T-helper 2 cell treated with Interferon-gamma antibody and Interleukin-4, amounts not matched to agents 5 μg/mL and 100 μg/mL, for 36 hours (primary cell): ENCODE measurements around the gene AFDN.
"Not testable (repeated sequence)": the region's sequence is repeated elsewhere in the genome, so short reads cannot be mapped to it uniquely, and the experiment has no call there.

Source experiments
- DNase-seq: peaks from one replicate; pipeline ENCODE4 v3.0.0; 2021; ENCODE audit warnings: low spot score
- H3K27ac Mint-ChIP-seq: one replicate; pipeline ENCODE4 v1.8.0; 2021; ENCODE audit warnings: mild to moderate bottlenecking, mixed read lengths
- H3K27me3 Mint-ChIP-seq: one replicate; pipeline ENCODE4 v1.8.0; 2021; ENCODE audit warnings: low read depth, mixed read lengths
- H3K36me3 Mint-ChIP-seq: one replicate; pipeline ENCODE4 v1.8.0; 2021; ENCODE audit warnings: low read depth, mixed read lengths
- H3K4me1 Mint-ChIP-seq: one replicate; pipeline ENCODE4 v1.8.0; 2021; ENCODE audit warnings: low read depth, mixed read lengths
- H3K4me3 Mint-ChIP-seq: one replicate; pipeline ENCODE4 v1.8.0; 2022; ENCODE audit warnings: mild to moderate bottlenecking, moderate library complexity, mixed read lengths
- H3K9me3 Mint-ChIP-seq: one replicate; pipeline ENCODE4 v1.8.0; 2021; ENCODE audit warnings: mixed read lengths

Gene AFDN

DNA sequence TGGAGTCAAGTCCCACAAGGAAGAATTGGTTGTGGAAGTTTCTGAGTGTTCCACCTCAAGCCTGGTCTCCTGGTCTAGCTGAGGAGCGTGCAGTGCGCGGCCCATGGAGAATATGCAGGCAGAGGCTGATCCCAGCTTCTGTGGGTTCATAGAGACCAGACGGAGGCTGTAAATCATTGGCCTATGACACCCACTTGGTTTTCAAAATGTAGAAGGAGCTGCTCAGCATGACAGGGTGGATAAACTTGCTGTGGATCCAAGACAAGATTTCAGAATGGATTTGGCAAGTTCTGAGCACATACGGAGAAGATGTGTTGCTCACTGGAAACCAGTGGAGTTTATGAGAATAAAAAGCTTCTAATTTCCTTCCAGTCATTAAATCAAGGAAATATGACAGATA lies 171.5 kb downstream of the AFDN start:
- Mint-ChIP-seq H3K4me3 (no peak overlapping the region), H3K27ac (no peak overlapping the region), H3K4me1 (peaks cover 2% of the 10 kb centered on the region), H3K9me3 (no peaks in the 10 kb centered on the region), H3K27me3 (no peaks in the 10 kb centered on the region), H3K36me3 (no peaks in the 10 kb centered on the region)
- DNase-seq: no peak

DNA sequence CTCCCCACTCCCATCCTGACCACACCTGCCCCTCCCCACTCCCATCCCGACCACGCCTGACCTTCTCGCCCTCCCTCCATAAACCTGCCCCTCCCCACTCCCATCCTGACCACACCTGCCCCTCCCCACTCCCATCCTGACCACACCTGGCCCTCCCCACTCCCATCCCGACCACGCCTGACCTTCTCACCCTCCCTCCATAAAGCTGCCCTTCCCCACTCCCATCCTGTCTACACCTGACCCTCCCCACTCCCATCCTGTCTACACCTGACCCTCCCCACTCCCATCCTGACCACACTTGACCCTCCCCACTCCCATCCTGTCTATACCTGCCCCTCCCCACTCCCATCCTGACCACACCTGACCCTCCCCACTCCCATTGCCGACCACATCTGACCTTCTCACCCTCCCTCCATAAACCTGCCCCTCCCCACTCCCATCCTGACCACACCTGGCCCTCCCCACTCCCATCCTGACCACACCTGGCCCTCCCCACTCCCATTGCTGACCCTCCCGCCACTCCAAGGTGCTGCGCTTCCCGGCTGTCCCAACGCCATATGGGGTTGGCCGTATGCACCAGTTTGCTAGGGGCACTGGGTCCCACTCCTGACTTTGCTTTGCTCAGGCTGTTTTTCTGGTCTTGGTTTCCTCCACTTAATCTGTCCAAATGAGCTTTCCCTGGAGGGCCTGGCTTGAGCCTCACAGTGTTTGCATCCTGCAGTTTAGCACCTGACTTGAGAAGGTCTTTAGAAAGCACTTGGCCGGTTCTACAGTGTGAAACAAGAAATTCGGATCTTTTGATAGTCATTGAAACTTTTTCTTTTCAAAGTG lies 173.7 kb downstream of the AFDN start:
- Mint-ChIP-seq H3K27me3 (no peaks in the 10 kb centered on the region), H3K4me3 (no peak overlapping the region), H3K4me1 (peaks cover 3% of the 10 kb centered on the region), H3K27ac (no peak overlapping the region), H3K36me3 (no peaks in the 10 kb centered on the region), H3K9me3 (no peaks in the 10 kb centered on the region)
- no peak for DNase-seq

DNA sequence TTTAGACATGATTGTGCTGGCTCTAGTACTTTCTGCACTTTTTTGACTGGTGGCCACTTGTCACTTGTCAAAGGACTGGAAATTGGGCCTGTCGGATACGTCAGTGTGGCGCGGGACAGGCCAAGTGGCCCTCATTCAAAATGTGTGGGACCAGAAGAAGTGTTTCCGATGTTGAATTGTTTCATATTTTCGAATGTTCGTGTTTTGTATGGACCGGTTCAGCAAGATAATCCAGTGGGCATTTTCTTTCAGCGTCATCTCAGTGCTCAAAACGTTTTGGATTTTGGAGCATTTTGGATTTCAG lies 174.3 kb downstream of the AFDN start:
- H3K4me3 Mint-ChIP-seq: no peak overlapping the region
- H3K9me3 Mint-ChIP-seq: no peaks in the 10 kb centered on the region
- H3K36me3 Mint-ChIP-seq: no peaks in the 10 kb centered on the region
- no peaks in the 10 kb centered on the region for H3K27me3 Mint-ChIP-seq
- DNase-seq: no peak
- H3K27ac Mint-ChIP-seq: no peak overlapping the region
- peaks cover 3% of the 10 kb centered on the region for H3K4me1 Mint-ChIP-seq

DNA sequence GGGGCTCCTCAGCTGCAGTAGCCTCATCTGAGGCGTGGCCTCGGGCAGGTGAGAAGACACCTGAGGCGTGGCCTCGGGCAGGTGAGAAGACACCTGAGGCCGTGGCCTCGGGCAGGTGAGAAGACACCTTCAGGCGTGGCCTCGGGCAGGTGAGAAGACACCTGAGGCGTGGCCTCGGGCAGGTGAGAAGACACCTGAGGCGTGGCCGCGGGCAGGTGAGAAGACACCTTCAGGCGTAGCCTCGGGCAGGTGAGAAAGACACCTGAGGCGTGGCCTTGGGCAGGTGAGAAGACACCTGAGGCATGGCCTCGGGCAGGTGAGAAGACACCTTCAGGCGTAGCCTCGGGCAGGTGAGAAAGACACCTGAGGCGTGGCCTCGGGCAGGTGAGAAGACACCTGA lies 174.8 kb downstream of the AFDN start:
- DNase-seq, H3K9me3 Mint-ChIP-seq, H3K36me3 Mint-ChIP-seq, H3K4me1 Mint-ChIP-seq, H3K27ac Mint-ChIP-seq, H3K27me3 Mint-ChIP-seq, H3K4me3 Mint-ChIP-seq: not testable (repeated sequence)

DNA sequence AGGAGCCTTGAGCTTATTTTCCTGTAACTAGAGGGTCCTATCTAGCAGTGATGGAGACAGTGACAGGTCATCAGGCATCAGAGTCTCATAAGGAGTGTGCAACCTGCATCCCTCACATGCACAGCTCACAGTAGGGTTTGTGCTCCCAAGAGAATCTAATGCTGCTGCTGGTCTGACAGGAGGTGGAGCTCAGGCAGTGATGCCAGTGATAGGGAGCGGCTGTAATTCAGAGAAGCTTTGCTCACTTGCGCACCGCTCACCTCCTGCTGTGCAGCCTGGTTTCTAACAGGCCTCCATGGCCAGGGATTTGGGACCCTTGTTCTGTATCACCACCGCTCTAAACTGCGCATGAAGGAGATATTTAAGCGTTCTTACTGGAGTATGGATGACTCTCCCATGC lies 176.1 kb downstream of the AFDN start:
- Mint-ChIP-seq H3K27ac (no peak overlapping the region), H3K27me3 (no peaks in the 10 kb centered on the region), H3K36me3 (no peaks in the 10 kb centered on the region), H3K4me3 (no peak overlapping the region), H3K9me3 (no peaks in the 10 kb centered on the region), H3K4me1 (peaks cover 3% of the 10 kb centered on the region)
- no peak for DNase-seq

DNA sequence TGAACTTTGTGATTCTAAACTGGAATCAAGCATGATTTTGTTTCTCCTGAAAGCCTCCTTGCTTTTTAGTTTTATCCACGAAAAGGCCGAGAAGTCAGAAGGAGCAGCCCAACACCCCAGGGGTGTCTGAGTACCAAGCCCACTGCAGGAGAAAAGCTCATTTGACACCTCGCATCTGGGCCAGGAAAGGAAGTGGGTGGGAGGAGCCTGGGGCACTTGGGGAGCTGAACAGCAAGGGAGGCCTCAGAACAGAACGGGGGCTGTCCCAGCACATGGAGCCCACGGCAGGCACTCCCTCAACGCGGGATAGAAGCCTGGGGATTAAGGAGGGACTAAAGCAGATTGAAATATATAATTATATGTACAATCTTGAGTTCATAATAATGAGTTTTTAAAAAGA lies 177.3 kb downstream of the AFDN start:
- no peaks in the 10 kb centered on the region for H3K36me3 Mint-ChIP-seq
- H3K27me3 Mint-ChIP-seq: no peaks in the 10 kb centered on the region
- peaks cover 3% of the 10 kb centered on the region for H3K4me1 Mint-ChIP-seq
- H3K4me3 Mint-ChIP-seq: no peak overlapping the region
- H3K9me3 Mint-ChIP-seq: peaks cover 3% of the 10 kb centered on the region
- H3K27ac Mint-ChIP-seq: no peak overlapping the region
- no peak for DNase-seq

DNA sequence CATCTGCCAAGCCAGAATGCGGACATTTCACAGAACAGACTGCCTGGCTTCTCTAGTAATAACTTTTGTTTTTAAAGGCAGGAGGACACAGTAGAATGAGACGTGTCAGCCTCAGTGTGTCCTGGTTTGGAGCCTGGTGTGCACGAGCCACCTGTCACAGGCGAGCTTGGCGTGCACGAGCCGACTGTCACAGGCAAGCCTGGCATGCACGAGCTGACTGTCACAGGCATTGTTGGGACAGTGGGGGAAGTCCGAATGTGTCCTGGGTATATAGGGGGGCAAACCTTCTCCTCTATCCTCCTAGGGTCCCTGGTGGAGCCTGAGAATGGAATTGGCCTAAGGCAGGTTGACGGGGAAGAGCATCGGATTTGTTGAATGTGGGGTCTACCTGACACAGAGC lies 178.2 kb downstream of the AFDN start:
- H3K36me3 Mint-ChIP-seq: no peaks in the 10 kb centered on the region
- peaks cover 11% of the 10 kb centered on the region for H3K9me3 Mint-ChIP-seq
- H3K4me3 Mint-ChIP-seq: no peak overlapping the region
- H3K27ac Mint-ChIP-seq: no peak overlapping the region
- DNase-seq: no peak
- H3K4me1 Mint-ChIP-seq: peaks cover 1% of the 10 kb centered on the region
- H3K27me3 Mint-ChIP-seq: no peaks in the 10 kb centered on the region

DNA sequence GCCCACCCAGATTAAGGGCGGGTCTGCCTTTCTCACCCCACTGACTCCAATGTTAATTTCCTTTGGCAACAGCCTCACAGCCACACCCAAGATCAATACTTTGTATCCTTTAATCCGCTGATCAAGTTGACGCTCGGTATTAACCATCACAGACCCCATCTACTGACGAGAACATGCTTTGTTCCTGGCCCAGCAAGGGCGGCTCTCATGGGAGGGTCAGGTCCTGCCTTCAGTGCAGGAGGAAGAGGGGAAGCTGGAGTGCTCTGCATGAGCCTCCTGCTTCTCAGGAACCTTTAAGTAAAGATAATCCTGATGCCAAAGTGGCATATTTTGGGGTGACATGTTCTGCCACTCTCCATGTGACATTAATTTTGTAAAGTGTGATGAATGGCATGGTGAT lies 179.1 kb downstream of the AFDN start:
- no peaks in the 10 kb centered on the region for H3K27me3 Mint-ChIP-seq
- peaks cover 17% of the 10 kb centered on the region for H3K9me3 Mint-ChIP-seq
- no peak for DNase-seq
- H3K4me3 Mint-ChIP-seq: no peak overlapping the region
- peaks cover 1% of the 10 kb centered on the region for H3K4me1 Mint-ChIP-seq
- no peak overlapping the region for H3K27ac Mint-ChIP-seq
- H3K36me3 Mint-ChIP-seq: no peaks in the 10 kb centered on the region

DNA sequence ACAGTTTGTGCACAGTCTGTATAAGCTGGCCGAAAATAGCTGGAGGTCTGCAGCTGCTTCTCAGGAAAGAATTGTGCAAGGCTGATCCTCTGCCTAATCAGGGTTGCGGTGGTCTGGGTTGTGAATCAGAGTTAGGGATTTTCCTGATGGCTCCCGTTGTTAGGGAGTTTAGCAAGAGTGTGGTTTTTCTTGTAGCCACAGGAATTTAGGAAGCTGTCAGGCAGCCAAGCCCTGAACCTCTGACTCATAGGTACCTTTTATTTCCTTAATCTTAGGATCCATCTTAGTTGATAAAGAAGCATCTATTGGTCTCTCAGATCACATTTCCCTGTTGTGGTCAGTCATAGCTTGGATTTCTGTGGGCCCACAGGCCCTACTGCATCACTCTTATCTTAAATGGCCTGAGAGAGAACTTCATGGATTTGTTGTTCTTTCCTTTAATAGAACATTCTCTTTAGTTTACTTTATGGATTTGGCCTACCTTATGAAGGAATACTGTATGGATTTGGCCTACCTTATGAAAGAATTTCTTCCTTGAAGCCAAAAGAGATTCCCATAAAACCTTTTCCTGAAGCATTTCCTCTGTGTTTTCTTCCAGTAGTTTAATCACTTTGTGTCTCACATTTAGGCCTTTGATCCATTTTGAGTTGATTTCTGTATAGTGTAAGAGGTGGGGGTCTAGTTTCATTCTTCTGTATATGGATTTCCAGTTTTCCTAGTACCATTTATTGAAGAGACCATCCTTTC lies 181.1 kb downstream of the AFDN start:
- no peaks in the 10 kb centered on the region for H3K36me3 Mint-ChIP-seq
- H3K9me3 Mint-ChIP-seq: peaks cover 32% of the 10 kb centered on the region
- no peak overlapping the region for H3K4me3 Mint-ChIP-seq
- H3K4me1 Mint-ChIP-seq: peaks cover 1% of the 10 kb centered on the region
- no peak for DNase-seq
- H3K27ac Mint-ChIP-seq: no peak overlapping the region
- no peaks in the 10 kb centered on the region for H3K27me3 Mint-ChIP-seq

DNA sequence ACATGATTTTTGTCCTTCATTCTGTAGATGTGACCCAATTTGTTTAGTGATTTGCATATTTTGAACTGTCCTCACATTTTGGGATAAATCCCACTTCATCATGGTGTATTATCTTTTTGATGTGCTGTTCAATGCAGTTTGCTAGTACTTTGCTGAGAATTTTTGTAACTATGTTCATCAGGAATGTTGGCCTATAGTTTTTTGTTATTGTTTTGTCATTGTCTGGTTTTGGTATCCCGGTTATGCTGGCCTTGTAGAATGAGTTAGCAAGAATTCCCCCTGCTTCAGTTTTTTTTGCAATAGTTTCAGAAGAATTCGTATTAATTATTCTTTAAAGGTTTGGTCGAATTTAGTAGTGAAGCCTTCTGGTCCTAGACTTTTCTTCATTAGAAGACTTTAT lies 182.6 kb downstream of the AFDN start:
- DNase-seq: no peak
- peaks cover 32% of the 10 kb centered on the region for H3K9me3 Mint-ChIP-seq

DNA sequence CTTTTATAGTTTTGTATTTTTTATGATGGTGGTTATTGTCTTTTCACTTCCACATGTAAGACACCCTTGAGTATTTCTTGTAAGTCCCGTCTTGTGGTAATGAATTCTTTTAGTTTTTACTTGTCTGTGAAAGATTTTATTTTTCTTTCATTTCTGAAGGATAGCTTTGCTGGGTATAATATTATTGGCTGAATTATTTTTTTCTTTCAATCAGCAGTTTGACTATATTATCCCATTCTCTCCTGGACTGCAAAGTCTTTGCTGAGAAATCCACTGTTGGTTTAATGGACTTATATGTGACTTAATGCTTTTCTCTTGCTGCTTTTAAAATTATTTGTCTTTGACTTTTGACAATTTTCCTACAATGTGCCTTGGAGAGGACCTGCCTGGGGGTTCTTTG lies 184.6 kb downstream of the AFDN start:
- no peak overlapping the region for H3K27ac Mint-ChIP-seq
- no peak for DNase-seq
- H3K27me3 Mint-ChIP-seq: no peaks in the 10 kb centered on the region
- peaks cover 32% of the 10 kb centered on the region for H3K9me3 Mint-ChIP-seq
- no peaks in the 10 kb centered on the region for H3K36me3 Mint-ChIP-seq
- H3K4me1 Mint-ChIP-seq: no peaks in the 10 kb centered on the region
- H3K4me3 Mint-ChIP-seq: no peak overlapping the region

More for the DNA sequence above, 182.6 kb downstream of the AFDN start:
- Mint-ChIP-seq H3K27me3 (no peaks in the 10 kb centered on the region), H3K4me3 (no peak overlapping the region), H3K4me1 (no peaks in the 10 kb centered on the region), H3K27ac (no peak overlapping the region), H3K36me3 (no peaks in the 10 kb centered on the region)

DNA sequence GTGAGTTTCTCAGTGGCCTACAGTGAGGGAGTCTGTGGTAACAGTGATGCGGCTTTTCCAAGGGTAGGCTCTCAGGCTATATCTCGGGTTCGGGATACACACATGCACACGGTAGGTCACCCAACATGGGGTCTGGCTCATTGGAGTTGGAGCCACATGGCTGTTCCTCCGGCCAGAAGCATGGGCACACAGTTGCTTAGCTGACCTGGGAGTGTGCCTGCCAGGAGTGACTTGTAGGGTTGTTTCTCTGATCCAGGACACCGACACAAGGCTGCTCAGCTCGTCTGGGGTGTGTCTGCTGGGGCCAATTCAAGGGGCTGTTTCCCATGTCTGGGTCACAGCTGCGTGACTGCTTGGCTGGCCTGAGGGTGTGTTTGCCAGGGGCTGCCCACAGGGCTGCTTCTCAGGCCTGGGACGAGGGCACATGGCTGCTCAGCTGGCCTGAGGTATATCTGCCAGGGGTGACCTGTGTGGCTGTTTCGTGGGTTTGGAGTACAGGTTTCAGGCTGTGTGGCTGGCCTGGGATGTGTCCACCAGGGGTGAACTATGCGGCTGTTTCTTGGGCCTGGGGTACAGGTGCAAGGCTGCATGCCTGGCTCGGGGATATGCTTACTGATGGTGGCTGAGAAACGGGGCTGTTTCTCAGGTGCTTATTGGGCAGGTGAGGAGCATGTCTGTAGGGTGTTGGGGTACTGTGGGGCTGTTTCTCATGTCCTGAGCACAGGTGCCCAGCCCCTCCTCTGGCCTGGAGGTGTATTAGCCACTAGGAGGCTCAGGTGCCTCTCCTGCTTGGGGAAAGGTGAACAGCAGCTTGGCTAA lies 185.9 kb downstream of the AFDN start:
- no peaks in the 10 kb centered on the region for H3K27me3 Mint-ChIP-seq
- no peaks in the 10 kb centered on the region for H3K36me3 Mint-ChIP-seq
- no peak overlapping the region for H3K4me3 Mint-ChIP-seq
- no peak for DNase-seq
- no peak overlapping the region for H3K27ac Mint-ChIP-seq
- H3K4me1 Mint-ChIP-seq: no peaks in the 10 kb centered on the region
- peaks cover 32% of the 10 kb centered on the region for H3K9me3 Mint-ChIP-seq

DNA sequence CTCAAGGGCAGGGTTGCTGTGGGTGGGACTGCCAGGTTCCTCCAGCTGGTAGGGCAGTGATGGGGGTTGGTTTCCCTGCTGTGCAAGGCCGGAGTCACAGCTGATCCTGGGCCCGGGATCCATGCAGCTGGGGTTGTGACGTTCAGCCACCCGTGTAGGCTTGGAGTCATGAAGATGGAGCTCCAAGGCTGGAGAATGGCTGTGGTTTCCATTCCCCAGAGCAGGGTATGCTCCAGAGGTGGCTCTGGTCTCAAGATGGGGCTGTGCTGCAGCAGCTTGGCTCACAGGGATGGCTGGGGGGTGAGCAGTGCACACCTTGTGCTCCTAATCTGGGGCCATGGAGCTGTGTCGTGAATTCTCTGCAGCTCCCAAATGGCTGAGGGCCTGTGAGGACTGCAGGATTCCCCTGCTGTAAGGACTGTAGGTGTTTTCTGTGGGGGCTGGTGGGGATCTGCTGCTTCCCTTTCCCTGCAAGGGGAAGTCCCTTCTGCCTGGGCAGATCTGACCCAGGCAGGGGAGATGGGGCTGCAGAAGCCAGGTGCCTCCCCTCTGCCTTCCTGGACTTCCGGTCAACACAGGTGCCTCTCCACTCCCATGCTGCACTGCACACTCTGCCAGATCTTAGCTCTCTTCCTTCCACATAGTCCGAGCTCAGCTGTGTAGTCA lies 186.7 kb downstream of the AFDN start:
- peaks cover 32% of the 10 kb centered on the region for H3K9me3 Mint-ChIP-seq
- DNase-seq: no peak
- H3K4me3 Mint-ChIP-seq: no peak overlapping the region
- no peaks in the 10 kb centered on the region for H3K4me1 Mint-ChIP-seq
- no peaks in the 10 kb centered on the region for H3K36me3 Mint-ChIP-seq
- no peaks in the 10 kb centered on the region for H3K27me3 Mint-ChIP-seq
- H3K27ac Mint-ChIP-seq: no peak overlapping the region

DNA sequence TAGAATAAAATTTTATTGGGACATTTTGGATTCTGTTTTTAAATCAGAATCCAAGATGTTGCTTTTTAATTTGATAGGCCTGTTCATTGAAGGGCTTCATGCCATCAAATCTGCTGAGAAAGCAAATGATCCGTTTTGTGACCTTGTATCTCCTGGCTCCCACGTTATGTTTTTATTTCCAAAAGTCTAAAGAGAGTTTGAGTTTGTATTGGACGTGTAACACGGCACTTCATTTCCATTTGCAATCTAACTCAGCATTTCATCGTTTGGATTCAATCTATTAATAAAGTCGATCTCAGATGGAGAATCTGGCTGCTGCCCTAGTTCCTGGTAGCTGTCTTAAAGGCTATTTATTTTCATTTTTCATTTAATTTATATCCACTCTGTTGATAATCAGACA lies 187.7 kb downstream of the AFDN start:
- Mint-ChIP-seq H3K4me3 (no peak overlapping the region), H3K4me1 (no peaks in the 10 kb centered on the region), H3K27ac (no peak overlapping the region), H3K36me3 (no peaks in the 10 kb centered on the region), H3K27me3 (no peaks in the 10 kb centered on the region), H3K9me3 (peaks cover 32% of the 10 kb centered on the region)
- DNase-seq: no peak
